HUDEP-2 (cell line): ENCODE results near the gene GTF2I.
"Not testable (repeated sequence)": the region's sequence is repeated elsewhere in the genome, so short reads cannot be mapped to it uniquely, and the experiment has no call there.

Experiments used
- DNase-seq, 76 experiments: peaks; one replicate each; lab custom pipeline; 2025; ENCODE audit not compliant: unreplicated experiment in 76 of 76; lab: John Stamatoyannopoulos, UW

GTF2I gene

GRCh38 chr7:74655768-74656440 lies 1.6 kb upstream of the GTF2I start:
- no peak for DNase-seq

GRCh38 chr7:74656441-74656836 lies 1.1 kb upstream of the GTF2I start:
- peak in 26 of 76 experiments; percentile 4 to 38 (median 18) for DNase-seq

- DNase-seq = peak; percentile 42 to 97 (median 94)
These were observed 454 bp upstream of the GTF2I start for GRCh38 chr7:74656837-74657691.

- peak in 73 of 76 experiments; percentile 30 to 95 (median 84) for DNase-seq
These were observed 873 bp downstream of the GTF2I start for GRCh38 chr7:74658178-74659004.

- not testable (repeated sequence) for DNase-seq
These were observed 2.7 kb downstream of the GTF2I start for GRCh38 chr7:74660202-74660601.

GRCh38 chr7:74661836-74662794 lies 4.6 kb downstream of the GTF2I start:
- peak in 7 of 76 experiments; percentile 4 to 22 (median 13) for DNase-seq

- DNase-seq = no peak
These were observed 7.9 kb downstream of the GTF2I start for GRCh38 chr7:74665296-74665938.

GRCh38 chr7:74667013-74667412 lies 9.5 kb downstream of the GTF2I start:
- not testable (repeated sequence) for DNase-seq

- not testable (repeated sequence) for DNase-seq
These were observed 10.0 kb downstream of the GTF2I start for GRCh38 chr7:74667520-74667919.

GRCh38 chr7:74671602-74672001 lies 14.1 kb downstream of the GTF2I start:
- no peak for DNase-seq

GRCh38 chr7:74672343-74672915 lies 14.9 kb downstream of the GTF2I start:
- no peak for DNase-seq

GRCh38 chr7:74674166-74674565 lies 16.6 kb downstream of the GTF2I start:
- DNase-seq = no peak

- DNase-seq = no peak
These were observed 25.3 kb downstream of the GTF2I start for GRCh38 chr7:74682829-74683228.

GRCh38 chr7:74683799-74684198 lies 26.3 kb downstream of the GTF2I start:
- DNase-seq = no peak

GRCh38 chr7:74684473-74684872 lies 27.0 kb downstream of the GTF2I start:
- DNase-seq = no peak

GRCh38 chr7:74684921-74685320 lies 27.4 kb downstream of the GTF2I start:
- DNase-seq = no peak

- DNase-seq = no peak
These were observed 33.0 kb downstream of the GTF2I start for GRCh38 chr7:74690474-74690873.

- not testable (repeated sequence) for DNase-seq
These were observed 46.9 kb downstream of the GTF2I start for GRCh38 chr7:74704419-74704818.

- no peak for DNase-seq
These were observed 49.7 kb downstream of the GTF2I start for GRCh38 chr7:74707238-74707637.
